Caki2 (cell line): ENCODE results near the gene WDR47. TPM values are rescaled to one million over a fixed set of nuclear protein-coding genes. Genes with fewer than 3 reads are reported as not detected.
"Not testable (repeated sequence)": the region's sequence is repeated elsewhere in the genome, so short reads cannot be mapped to it uniquely, and the experiment has no call there.

Source experiments
- DNase-seq: peaks from one replicate; pipeline ENCODE4 v3.0.0-alpha.2; 2015; ENCODE audit warnings: low read depth
- in situ Hi-C: cut with HindIII; loops from 2 replicates; pipeline ENCODE4 v1.10.0; 2016; ENCODE audit warnings: low sequenced_read_pairs, low pct_unique_long_range_greater_than_20kb, mixed read lengths
- total RNA-seq: library from RNA; depleted of rRNA; stranded (reverse); fragments of >200 nt; shearing (Covaris generic); gene quantifications from 2 replicates; pipeline ENCODE4 v1.2.3, GENCODE V29; 2014; ENCODE audit warnings: low replicate concordance

WDR47 gene
- total RNA-seq, 1 experiment from 2014 or later = 4.7 TPM

GRCh38 chr1:108996622-108997021 is 45.3 kb downstream of the WDR47 start:
- DNase-seq, in situ Hi-C loops: not testable (repeated sequence)

- in situ Hi-C loops = no loop called here
Observed at GRCh38 chr1:108983114-108983513, 58.8 kb downstream of the WDR47 start.

GRCh38 chr1:108976658-108977057 is 65.2 kb downstream of the WDR47 start:
- no peak for DNase-seq
- in situ Hi-C loops = no loop called here

More at GRCh38 chr1:108983114-108983513, 58.8 kb downstream of the WDR47 start:
- no peak for DNase-seq

DNA sequence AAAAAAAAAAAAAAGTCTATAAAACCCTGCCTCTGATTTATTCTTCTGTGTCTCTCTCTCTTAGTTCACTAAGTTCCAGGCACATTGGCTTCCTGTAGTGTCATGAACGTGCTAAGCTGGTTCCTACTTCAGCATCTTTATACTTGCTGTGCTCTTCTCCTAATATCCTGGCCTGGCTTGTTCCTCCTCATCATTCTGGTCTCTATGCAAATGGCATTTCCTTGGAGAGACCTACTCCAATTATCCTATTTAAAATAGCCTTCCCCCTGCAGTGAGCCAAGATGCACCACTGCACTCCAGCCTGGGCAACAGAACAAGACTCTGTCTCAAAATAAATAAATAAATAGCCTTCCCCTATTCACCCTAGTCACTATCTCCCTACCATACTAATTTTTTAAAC is 69.0 kb downstream of the WDR47 start:
- DNase-seq = no peak
- in situ Hi-C loops = no loop called here

DNA sequence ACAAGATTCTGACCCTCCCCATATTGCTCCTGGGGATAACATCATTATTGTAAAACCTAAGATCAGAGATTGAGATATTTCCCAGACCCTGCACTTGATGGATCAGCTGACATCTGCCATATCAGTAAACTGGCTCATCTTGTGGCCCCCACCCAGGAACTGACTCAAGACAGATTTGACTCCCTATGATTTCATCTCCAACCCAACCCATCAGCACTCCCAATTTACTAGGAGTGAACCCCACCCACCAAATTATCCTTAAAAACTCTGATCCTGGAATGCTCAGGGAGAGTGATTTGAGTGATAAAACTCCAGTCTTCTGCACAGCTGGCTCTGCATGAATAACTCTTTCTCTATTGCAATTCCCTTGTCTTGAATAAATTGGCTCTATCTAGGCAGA is 72.6 kb downstream of the WDR47 start:
- in situ Hi-C loops = no loop called here
- DNase-seq = no peak

GRCh38 chr1:108963052-108963686 is 78.7 kb downstream of the WDR47 start, which contains the start of gene CLCC1:
TSS of gene CLCC1 (minus strand) at chr1:108963484. CDS start at chr1:108950437, 13,047 bp downstream.
- in situ Hi-C loops = no loop called here
- peak; percentile 93 for DNase-seq

- in situ Hi-C loops = no loop called here
- DNase-seq = no peak
Observed at GRCh38 chr1:108962681-108963051, 79.2 kb downstream of the WDR47 start.

- in situ Hi-C loops = no loop called here
Observed at GRCh38 chr1:108961752-108962486, 80.0 kb downstream of the WDR47 start.

GRCh38 chr1:108961198-108961597 is 80.7 kb downstream of the WDR47 start:
- in situ Hi-C loops = no loop called here
- no peak for DNase-seq

More at GRCh38 chr1:108961752-108962486, 80.0 kb downstream of the WDR47 start:
- peak; percentile 14 for DNase-seq

DNA sequence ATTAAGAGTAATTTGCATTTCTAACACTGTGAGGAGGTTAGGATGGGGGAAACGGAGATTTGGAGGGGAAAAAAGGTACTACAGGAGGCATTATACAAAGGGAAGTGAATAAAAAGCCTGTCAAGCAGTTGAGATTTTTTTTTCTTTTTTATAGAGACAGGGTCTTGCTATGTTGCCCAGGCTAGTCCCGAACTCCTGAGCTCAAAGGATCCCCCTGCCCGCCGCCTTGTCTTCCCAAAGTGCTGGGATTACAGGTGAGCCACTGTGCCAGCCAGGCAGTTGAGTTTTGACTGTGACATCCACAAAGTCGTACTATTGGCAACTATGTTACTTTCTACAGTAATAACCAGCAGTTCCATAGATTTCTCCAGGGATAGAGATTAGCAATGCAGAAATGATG is 81.2 kb downstream of the WDR47 start:
- in situ Hi-C loops = no loop called here
- no peak for DNase-seq

- no peak for DNase-seq
- in situ Hi-C loops = no loop called here
Observed at GRCh38 chr1:108957888-108958287, 84.0 kb downstream of the WDR47 start.

- in situ Hi-C loops = no loop called here
- DNase-seq = no peak
Observed at GRCh38 chr1:108955881-108956280, 86.0 kb downstream of the WDR47 start.

GRCh38 chr1:108955111-108955510 is 86.8 kb downstream of the WDR47 start:
- DNase-seq = no peak
- in situ Hi-C loops = no loop called here

DNA sequence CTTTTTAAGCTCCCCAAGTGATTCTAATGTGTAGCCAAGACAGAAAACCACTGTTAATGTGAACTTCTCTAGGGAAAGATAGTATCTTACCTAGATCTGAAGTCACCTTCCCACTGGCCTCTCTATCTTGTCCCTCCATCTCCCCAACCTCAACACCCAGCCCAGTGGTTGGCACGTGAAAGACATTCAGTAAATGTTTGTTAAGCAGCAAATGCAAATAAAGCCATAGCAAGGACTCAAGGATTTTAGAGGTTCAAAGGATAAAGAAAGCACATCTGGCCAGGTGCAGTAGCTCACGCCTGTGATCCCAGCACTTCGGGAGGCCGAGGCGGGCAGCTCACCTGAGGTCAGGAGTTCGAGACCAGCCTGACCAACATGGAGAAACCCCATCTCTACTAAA is 88.5 kb downstream of the WDR47 start:
- in situ Hi-C loops = no loop called here
- DNase-seq = no peak

DNA sequence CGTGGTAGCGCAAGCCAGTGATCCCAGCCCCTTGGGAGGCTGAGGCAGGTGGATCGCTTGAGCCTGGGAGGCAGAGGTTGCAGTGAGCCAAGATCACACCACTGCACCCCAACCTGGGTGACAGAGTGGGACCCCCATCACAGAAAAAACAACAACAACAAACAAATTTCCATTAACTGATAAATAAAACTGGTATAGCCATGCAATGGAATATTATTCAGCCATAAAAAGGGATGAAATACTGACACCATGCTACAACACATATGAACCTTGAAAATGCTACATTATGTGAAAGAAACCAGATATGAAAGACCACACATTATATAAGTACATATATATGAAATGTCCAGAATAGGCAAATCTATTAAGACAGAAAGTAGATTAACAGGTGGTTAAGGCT is 90.7 kb downstream of the WDR47 start:
- in situ Hi-C loops = no loop called here
- no peak for DNase-seq

DNA sequence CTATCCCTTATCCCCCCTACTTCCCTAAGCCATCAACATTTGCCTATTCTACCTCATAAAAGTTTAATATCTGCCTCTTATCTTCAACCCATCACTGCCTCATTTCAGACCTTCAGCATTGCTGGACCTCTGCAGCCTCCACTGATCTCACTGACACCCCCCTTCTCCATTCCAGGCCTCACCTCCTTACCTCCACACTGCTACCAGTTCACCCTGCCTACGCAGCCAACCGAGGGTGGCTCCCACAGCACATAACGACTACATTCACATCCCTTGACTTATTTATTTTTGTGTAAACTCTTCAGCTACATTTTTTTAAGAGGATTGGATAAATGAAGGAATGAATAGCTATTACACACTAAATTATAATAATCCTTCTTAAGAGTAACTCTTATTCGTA is 92.9 kb downstream of the WDR47 start:
- in situ Hi-C loops = no loop called here
- DNase-seq = no peak

GRCh38 chr1:108947871-108948525 is 93.9 kb downstream of the WDR47 start:
- in situ Hi-C loops = no loop called here
- no peak for DNase-seq

DNA sequence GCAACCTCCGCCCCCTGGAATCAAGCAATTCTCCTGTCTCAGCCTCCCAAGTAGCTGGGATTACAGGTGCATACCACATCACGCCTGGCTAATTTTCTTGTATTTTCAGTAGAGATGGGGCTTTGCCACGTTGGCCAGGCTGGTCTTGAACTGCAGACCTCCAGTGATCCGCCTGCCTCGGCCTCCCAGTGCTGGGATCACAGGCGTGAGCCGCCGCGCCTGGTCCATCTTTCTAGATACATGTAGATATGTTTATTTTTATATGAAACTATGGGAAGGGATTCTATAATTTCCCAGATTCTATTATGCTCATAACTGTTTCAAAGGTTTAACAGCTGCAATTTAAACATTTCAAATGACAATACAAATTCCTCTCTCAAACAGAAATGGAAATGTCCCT is 105.7 kb downstream of the WDR47 start:
- in situ Hi-C loops = no loop called here
- DNase-seq = no peak

DNA sequence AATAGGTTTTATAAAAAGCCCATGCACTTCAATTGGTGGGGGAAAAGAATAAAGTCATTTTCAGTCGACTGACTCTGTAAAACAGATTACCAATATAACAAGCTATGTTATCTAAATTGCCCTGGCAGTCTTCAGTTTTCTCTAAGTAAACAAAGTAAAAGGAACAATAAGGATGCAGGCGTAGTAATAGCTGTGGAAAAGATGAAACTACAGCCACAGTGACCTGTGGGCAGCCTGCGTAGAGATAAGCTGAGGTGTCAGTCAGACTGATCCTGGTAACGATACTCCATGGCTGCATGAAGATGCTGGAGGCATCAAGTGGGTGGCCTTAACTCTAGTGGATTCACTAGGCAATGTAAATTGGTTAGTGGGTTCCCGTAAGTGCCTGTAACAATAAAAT is 108.0 kb downstream of the WDR47 start:
- DNase-seq = no peak

More for the DNA sequence above, 108.0 kb downstream of the WDR47 start:
- in situ Hi-C loops = no loop called here
